Measurements from ENCODE around the gene FAM89B. TPM values are rescaled to one million over a fixed set of nuclear protein-coding genes. Genes with fewer than 3 reads are reported as not detected.

Gene FAM89B
- total RNA-seq, 1 experiment from 2014 or later = 122 TPM

- DNase-seq (ENCODE audit: low spot score) = no peak
Observed at GRCh38 chr11:65610404-65610803, 38.1 kb downstream of the FAM89B start.

- DNase-seq (ENCODE audit: low spot score) = no peak
Observed at GRCh38 chr11:65611028-65611757, 38.9 kb downstream of the FAM89B start.

- no peak for DNase-seq (ENCODE audit: low spot score)
Observed at GRCh38 chr11:65611758-65612603, 39.6 kb downstream of the FAM89B start.

GRCh38 chr11:65612691-65613090 lies 40.4 kb downstream of the FAM89B start:
- no peak for DNase-seq (ENCODE audit: low spot score)

- DNase-seq (ENCODE audit: low spot score) = peak; percentile 59
Observed at GRCh38 chr11:65613091-65613928, 41.0 kb downstream of the FAM89B start.

GRCh38 chr11:65615229-65615949 lies 43.1 kb downstream of the FAM89B start, which contains the start of gene PCNX3:
PCNX3 (plus strand) TSS chr11:65615776; CDS start chr11:65616312, 536 bp downstream.
- DNase-seq (ENCODE audit: low spot score) = peak; percentile 100

- no peak for DNase-seq (ENCODE audit: low spot score)
Observed at GRCh38 chr11:65615950-65616574, 43.7 kb downstream of the FAM89B start.

GRCh38 chr11:65616575-65617001 lies 44.2 kb downstream of the FAM89B start:
- no peak for DNase-seq (ENCODE audit: low spot score)

GRCh38 chr11:65617136-65617850 lies 45.0 kb downstream of the FAM89B start:
- DNase-seq (ENCODE audit: low spot score) = no peak

GRCh38 chr11:65617990-65618751 lies 45.8 kb downstream of the FAM89B start:
- no peak for DNase-seq (ENCODE audit: low spot score)

- DNase-seq (ENCODE audit: low spot score) = no peak
Observed at GRCh38 chr11:65618763-65619162, 46.4 kb downstream of the FAM89B start.

GRCh38 chr11:65619281-65619928 lies 47.1 kb downstream of the FAM89B start:
- no peak for DNase-seq (ENCODE audit: low spot score)

- no peak for DNase-seq (ENCODE audit: low spot score)
Observed at GRCh38 chr11:65620666-65621065, 48.3 kb downstream of the FAM89B start.

- DNase-seq (ENCODE audit: low spot score) = no peak
Observed at GRCh38 chr11:65621460-65621859, 49.1 kb downstream of the FAM89B start.

GRCh38 chr11:65622011-65622410 lies 49.7 kb downstream of the FAM89B start:
- DNase-seq (ENCODE audit: low spot score) = no peak

- no peak for DNase-seq (ENCODE audit: low spot score)
Observed at GRCh38 chr11:65623177-65623576, 50.8 kb downstream of the FAM89B start.

Measured in HT-29 (cell line).